ENCODE data around the gene GALNT18. TPM values are rescaled to one million over a fixed set of nuclear protein-coding genes. Genes with fewer than 3 reads are reported as not detected.

Gene GALNT18
- total and polyA plus RNA-seq, 2 donors: 7.9 to 16.1 TPM

GRCh38 chr11:11390068-11390771, 231.6 kb downstream of the GALNT18 start:
- 93% methylated on average over 5 of the region's 5 CpGs for WGBS

GRCh38 chr11:11389238-11389637, 232.6 kb downstream of the GALNT18 start:
- DNase-seq (ENCODE audit: low read depth in 6 of 9, low spot score in 9 of 9): no peak
- Histone ChIP-seq H3K9me3 (ENCODE audit: control insufficient read depth in 2 of 2, insufficient read depth in 1 of 2, low read length in 1 of 2) (no peaks in the 10 kb centered on the region), H3K4me3 (ENCODE audit: low read length in 2 of 2) (no peak overlapping the region), H3K27me3 (ENCODE audit: control insufficient read depth in 2 of 2, insufficient read depth in 1 of 2, low read length in 1 of 2) (no peaks in the 10 kb centered on the region), H3K27ac (ENCODE audit: low read depth in 1 of 2, low read length in 1 of 2) (no peak overlapping the region), H3K4me1 (ENCODE audit: control insufficient read depth in 2 of 2, insufficient read depth in 2 of 2, low read length in 2 of 2) (no peaks in the 10 kb centered on the region), H3K36me3 (ENCODE audit: control insufficient read depth in 2 of 2, insufficient read depth in 2 of 2, low read length in 1 of 2) (no peaks in the 10 kb centered on the region)
- WGBS: 93% methylated on average over 4 of the region's 4 CpGs

More at GRCh38 chr11:11390068-11390771, 231.6 kb downstream of the GALNT18 start:
- H3K27ac ChIP-seq (ENCODE audit: low read depth in 1 of 2, low read length in 1 of 2): no peak overlapping the region
- no peaks in the 10 kb centered on the region for H3K27me3 ChIP-seq (ENCODE audit: control insufficient read depth in 2 of 2, insufficient read depth in 1 of 2, low read length in 1 of 2)
- H3K4me3 ChIP-seq (ENCODE audit: low read length in 2 of 2): no peak overlapping the region
- no peaks in the 10 kb centered on the region for H3K36me3 ChIP-seq (ENCODE audit: control insufficient read depth in 2 of 2, insufficient read depth in 2 of 2, low read length in 1 of 2)
- no peaks in the 10 kb centered on the region for H3K9me3 ChIP-seq (ENCODE audit: control insufficient read depth in 2 of 2, insufficient read depth in 1 of 2, low read length in 1 of 2)
- no peak for DNase-seq (ENCODE audit: low read depth in 6 of 9, low spot score in 9 of 9)
- no peaks in the 10 kb centered on the region for H3K4me1 ChIP-seq (ENCODE audit: control insufficient read depth in 2 of 2, insufficient read depth in 2 of 2, low read length in 2 of 2)

- no peaks in the 10 kb centered on the region for H3K36me3 ChIP-seq (ENCODE audit: control insufficient read depth in 2 of 2, insufficient read depth in 2 of 2, low read length in 1 of 2)
- 85% methylated on average over 10 of the region's 10 CpGs for WGBS
- no peak for DNase-seq (ENCODE audit: low read depth in 6 of 9, low spot score in 9 of 9)
- no peaks in the 10 kb centered on the region for H3K27me3 ChIP-seq (ENCODE audit: control insufficient read depth in 2 of 2, insufficient read depth in 1 of 2, low read length in 1 of 2)
- H3K4me3 ChIP-seq (ENCODE audit: low read length in 2 of 2): no peak overlapping the region
- no peak overlapping the region for H3K27ac ChIP-seq (ENCODE audit: low read depth in 1 of 2, low read length in 1 of 2)
- H3K4me1 ChIP-seq (ENCODE audit: control insufficient read depth in 2 of 2, insufficient read depth in 2 of 2, low read length in 2 of 2): no peaks in the 10 kb centered on the region
- no peaks in the 10 kb centered on the region for H3K9me3 ChIP-seq (ENCODE audit: control insufficient read depth in 2 of 2, insufficient read depth in 1 of 2, low read length in 1 of 2)
These were observed 234.0 kb downstream of the GALNT18 start for GRCh38 chr11:11387622-11388305.

GRCh38 chr11:11387207-11387606, 234.6 kb downstream of the GALNT18 start:
- no peak for DNase-seq (ENCODE audit: low read depth in 6 of 9, low spot score in 9 of 9)
- no peaks in the 10 kb centered on the region for H3K9me3 ChIP-seq (ENCODE audit: control insufficient read depth in 2 of 2, insufficient read depth in 1 of 2, low read length in 1 of 2)
- no peak overlapping the region for H3K4me3 ChIP-seq (ENCODE audit: low read length in 2 of 2)
- WGBS: 89% methylated on average over 4 of the region's 4 CpGs
- H3K27me3 ChIP-seq (ENCODE audit: control insufficient read depth in 2 of 2, insufficient read depth in 1 of 2, low read length in 1 of 2): no peaks in the 10 kb centered on the region
- H3K4me1 ChIP-seq (ENCODE audit: control insufficient read depth in 2 of 2, insufficient read depth in 2 of 2, low read length in 2 of 2): no peaks in the 10 kb centered on the region
- no peaks in the 10 kb centered on the region for H3K36me3 ChIP-seq (ENCODE audit: control insufficient read depth in 2 of 2, insufficient read depth in 2 of 2, low read length in 1 of 2)
- no peak overlapping the region for H3K27ac ChIP-seq (ENCODE audit: low read depth in 1 of 2, low read length in 1 of 2)

GRCh38 chr11:11384829-11385228, 237.0 kb downstream of the GALNT18 start:
- no peak for DNase-seq (ENCODE audit: low read depth in 6 of 9, low spot score in 9 of 9)
- H3K27ac ChIP-seq (ENCODE audit: low read depth in 1 of 2, low read length in 1 of 2): no peak overlapping the region
- H3K9me3 ChIP-seq (ENCODE audit: control insufficient read depth in 2 of 2, insufficient read depth in 1 of 2, low read length in 1 of 2): no peaks in the 10 kb centered on the region
- no peaks in the 10 kb centered on the region for H3K4me1 ChIP-seq (ENCODE audit: control insufficient read depth in 2 of 2, insufficient read depth in 2 of 2, low read length in 2 of 2)
- H3K36me3 ChIP-seq (ENCODE audit: control insufficient read depth in 2 of 2, insufficient read depth in 2 of 2, low read length in 1 of 2): no peaks in the 10 kb centered on the region
- whole genome bisulfite sequencing: 97% methylated on average over 2 of the region's 2 CpGs
- H3K27me3 ChIP-seq (ENCODE audit: control insufficient read depth in 2 of 2, insufficient read depth in 1 of 2, low read length in 1 of 2): no peaks in the 10 kb centered on the region
- no peak overlapping the region for H3K4me3 ChIP-seq (ENCODE audit: low read length in 2 of 2)

- Histone ChIP-seq H3K4me3 (ENCODE audit: low read length in 2 of 2) (no peak overlapping the region), H3K9me3 (ENCODE audit: control insufficient read depth in 2 of 2, insufficient read depth in 1 of 2, low read length in 1 of 2) (no peaks in the 10 kb centered on the region), H3K36me3 (ENCODE audit: control insufficient read depth in 2 of 2, insufficient read depth in 2 of 2, low read length in 1 of 2) (no peaks in the 10 kb centered on the region), H3K27me3 (ENCODE audit: control insufficient read depth in 2 of 2, insufficient read depth in 1 of 2, low read length in 1 of 2) (no peaks in the 10 kb centered on the region), H3K27ac (ENCODE audit: low read depth in 1 of 2, low read length in 1 of 2) (no peak overlapping the region), H3K4me1 (ENCODE audit: control insufficient read depth in 2 of 2, insufficient read depth in 2 of 2, low read length in 2 of 2) (no peaks in the 10 kb centered on the region)
- DNase-seq (ENCODE audit: low read depth in 6 of 9, low spot score in 9 of 9): no peak
- WGBS: 97% methylated on average over 2 of the region's 2 CpGs
These were observed 237.8 kb downstream of the GALNT18 start for GRCh38 chr11:11383995-11384394.

GRCh38 chr11:11382858-11383532, 238.8 kb downstream of the GALNT18 start:
- Histone ChIP-seq H3K4me1 (ENCODE audit: control insufficient read depth in 2 of 2, insufficient read depth in 2 of 2, low read length in 2 of 2) (no peaks in the 10 kb centered on the region), H3K9me3 (ENCODE audit: control insufficient read depth in 2 of 2, insufficient read depth in 1 of 2, low read length in 1 of 2) (no peaks in the 10 kb centered on the region), H3K4me3 (ENCODE audit: low read length in 2 of 2) (no peak overlapping the region), H3K27me3 (ENCODE audit: control insufficient read depth in 2 of 2, insufficient read depth in 1 of 2, low read length in 1 of 2) (no peaks in the 10 kb centered on the region), H3K36me3 (ENCODE audit: control insufficient read depth in 2 of 2, insufficient read depth in 2 of 2, low read length in 1 of 2) (no peaks in the 10 kb centered on the region), H3K27ac (ENCODE audit: low read depth in 1 of 2, low read length in 1 of 2) (no peak overlapping the region)
- no peak for DNase-seq (ENCODE audit: low read depth in 6 of 9, low spot score in 9 of 9)
- WGBS: 91% methylated on average over 7 of the region's 7 CpGs

GRCh38 chr11:11381471-11382105, 240.2 kb downstream of the GALNT18 start:
- no peak overlapping the region for H3K27ac ChIP-seq (ENCODE audit: low read depth in 1 of 2, low read length in 1 of 2)
- H3K4me1 ChIP-seq (ENCODE audit: control insufficient read depth in 2 of 2, insufficient read depth in 2 of 2, low read length in 2 of 2): no peaks in the 10 kb centered on the region
- H3K36me3 ChIP-seq (ENCODE audit: control insufficient read depth in 2 of 2, insufficient read depth in 2 of 2, low read length in 1 of 2): no peaks in the 10 kb centered on the region
- H3K4me3 ChIP-seq (ENCODE audit: low read length in 2 of 2): no peak overlapping the region
- H3K9me3 ChIP-seq (ENCODE audit: control insufficient read depth in 2 of 2, insufficient read depth in 1 of 2, low read length in 1 of 2): no peaks in the 10 kb centered on the region
- WGBS: 92% methylated on average over 6 of the region's 6 CpGs
- H3K27me3 ChIP-seq (ENCODE audit: control insufficient read depth in 2 of 2, insufficient read depth in 1 of 2, low read length in 1 of 2): no peaks in the 10 kb centered on the region
- DNase-seq (ENCODE audit: low read depth in 6 of 9, low spot score in 9 of 9): no peak

- no peak overlapping the region for H3K27ac ChIP-seq (ENCODE audit: low read depth in 1 of 2, low read length in 1 of 2)
- no peak overlapping the region for H3K4me3 ChIP-seq (ENCODE audit: low read length in 2 of 2)
- DNase-seq (ENCODE audit: low read depth in 6 of 9, low spot score in 9 of 9): no peak
- no peaks in the 10 kb centered on the region for H3K36me3 ChIP-seq (ENCODE audit: control insufficient read depth in 2 of 2, insufficient read depth in 2 of 2, low read length in 1 of 2)
- WGBS: 88% methylated on average over 3 of the region's 3 CpGs
- no peaks in the 10 kb centered on the region for H3K4me1 ChIP-seq (ENCODE audit: control insufficient read depth in 2 of 2, insufficient read depth in 2 of 2, low read length in 2 of 2)
- no peaks in the 10 kb centered on the region for H3K27me3 ChIP-seq (ENCODE audit: control insufficient read depth in 2 of 2, insufficient read depth in 1 of 2, low read length in 1 of 2)
- no peaks in the 10 kb centered on the region for H3K9me3 ChIP-seq (ENCODE audit: control insufficient read depth in 2 of 2, insufficient read depth in 1 of 2, low read length in 1 of 2)
These were observed 240.9 kb downstream of the GALNT18 start for GRCh38 chr11:11380883-11381282.
